ENCODE data around the gene MRPL45.

GRCh38 chr17:38334480-38335364 is 37.8 kb downstream of the MRPL45 start:
- TF ChIP-seq CTCF (IDR thresholded peaks at IDR 0.05; ENCODE audit: low read depth, low read length, missing input control) (no peak), MAX (IDR thresholded peaks at IDR 0.05) (no peak), ATF3 (IDR thresholded peaks at IDR 0.05) (no peak), RAD21 (IDR thresholded peaks at IDR 0.05) (no peak)

Data from liver (tissue), 3 donors.